Measurements from ENCODE around the gene GLUD1. TPM values are rescaled to one million over a fixed set of nuclear protein-coding genes. Genes with fewer than 3 reads are reported as not detected.
"Not testable (repeated sequence)": the region's sequence is repeated elsewhere in the genome, so short reads cannot be mapped to it uniquely, and the experiment has no call there.

Gene GLUD1
- total RNA-seq, 2 experiments from 2014 or later: 99.5 to 100 TPM

DNA sequence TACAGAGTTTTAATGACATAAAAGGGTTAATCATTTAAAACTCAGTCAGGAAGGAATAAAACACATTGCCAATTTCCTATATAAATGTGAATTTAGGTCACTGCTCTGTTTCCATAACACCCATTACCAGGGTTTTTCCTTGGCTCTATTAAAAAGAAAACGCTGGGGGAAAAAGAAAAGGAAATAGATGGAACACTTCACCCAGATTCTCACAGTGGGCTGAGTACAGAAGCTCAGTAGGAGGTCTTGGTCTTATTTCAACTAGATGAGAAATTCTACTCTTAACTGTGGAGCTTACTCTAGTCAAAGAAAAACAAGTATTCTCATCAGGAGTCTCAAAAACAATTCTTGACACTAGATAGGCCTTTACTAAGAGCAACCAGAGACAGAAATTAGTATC is 36.5 kb downstream of the GLUD1 start:
- ChIA-PET POLR2A (no interaction called here), CTCF (no interaction called here)
- Mint-ChIP-seq H3K4me1 (no peaks in the 10 kb centered on the region), H3K27ac (no peak overlapping the region), H3K4me3 (no peak overlapping the region), H3K36me3 (ENCODE audit: low read depth) (peaks cover 45% of the 10 kb centered on the region), H3K9me3 (no peaks in the 10 kb centered on the region), H3K27me3 (no peaks in the 10 kb centered on the region)
- no peak for DNase-seq

DNA sequence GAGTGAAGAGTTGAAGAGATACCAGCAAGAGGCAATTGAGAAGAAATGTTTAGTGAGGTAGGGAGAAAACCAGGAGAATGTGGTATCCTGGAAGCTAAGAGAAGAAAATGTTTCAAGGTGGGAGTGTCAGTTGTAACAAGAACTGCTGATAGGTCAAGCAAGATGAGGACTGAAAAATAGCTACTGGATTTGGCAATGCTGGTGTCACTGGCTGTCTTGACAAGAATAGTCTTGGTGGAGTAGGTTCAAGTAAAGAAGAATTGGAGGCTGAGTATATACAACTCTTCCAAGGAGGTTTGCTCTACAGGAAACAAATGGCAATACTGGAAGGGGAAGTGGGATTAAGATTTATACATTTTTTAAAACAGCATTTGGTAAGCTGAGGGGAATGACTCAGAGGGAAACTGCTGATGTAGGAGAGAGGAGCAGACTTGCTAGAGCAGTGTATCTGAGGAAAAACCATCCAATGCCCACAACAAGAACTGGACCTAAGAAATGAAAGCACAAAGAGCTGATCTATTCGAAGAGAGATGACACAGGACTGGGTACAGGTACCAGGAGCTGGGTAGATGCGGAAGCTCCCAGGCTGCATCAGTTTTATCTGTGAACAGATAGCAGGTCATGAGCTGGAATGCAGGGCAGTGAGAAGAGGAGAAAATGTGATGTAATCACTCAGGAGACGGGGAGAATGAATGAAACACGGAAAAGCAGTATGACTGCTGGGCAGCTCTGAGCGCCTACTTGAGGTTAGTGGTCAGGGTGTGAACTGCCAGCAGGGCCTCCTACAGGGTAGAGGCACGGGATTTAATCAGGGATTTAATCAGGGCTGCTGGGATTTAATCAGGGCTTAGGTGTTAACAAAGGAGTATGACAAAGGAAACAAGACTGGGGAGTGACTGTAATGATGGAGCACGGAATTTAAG is 40.0 kb downstream of the GLUD1 start:
- ChIA-PET CTCF (interaction anchor here (1.4 to 2.0 kb wide), 4 partner anchors 11 to 31 kb away, joined by 3 to 5 read pairs (median 3); no protein-coding TSS in a partner anchor), POLR2A (no interaction called here)
- H3K4me1 Mint-ChIP-seq: no peaks in the 10 kb centered on the region
- H3K27ac Mint-ChIP-seq: no peak overlapping the region
- H3K4me3 Mint-ChIP-seq: no peak overlapping the region
- no peaks in the 10 kb centered on the region for H3K9me3 Mint-ChIP-seq
- DNase-seq: no peak
- peaks cover 43% of the 10 kb centered on the region for H3K36me3 Mint-ChIP-seq (ENCODE audit: low read depth)
- H3K27me3 Mint-ChIP-seq: no peaks in the 10 kb centered on the region

- H3K4me1 Mint-ChIP-seq: no peaks in the 10 kb centered on the region
- no peak overlapping the region for H3K4me3 Mint-ChIP-seq
- DNase-seq: no peak
- H3K9me3 Mint-ChIP-seq: no peaks in the 10 kb centered on the region
- ChIA-PET CTCF (interaction anchor here (1.3 to 2.0 kb wide), 5 partner anchors 9 to 32 kb away, joined by 3 to 5 read pairs (median 3); no protein-coding TSS in a partner anchor), POLR2A (no interaction called here)
- H3K27ac Mint-ChIP-seq: no peak overlapping the region
- no peaks in the 10 kb centered on the region for H3K27me3 Mint-ChIP-seq
- H3K36me3 Mint-ChIP-seq (ENCODE audit: low read depth): peaks cover 40% of the 10 kb centered on the region
Measured at GRCh38 chr10:87053577-87054181, 41.0 kb downstream of the GLUD1 start.

DNA sequence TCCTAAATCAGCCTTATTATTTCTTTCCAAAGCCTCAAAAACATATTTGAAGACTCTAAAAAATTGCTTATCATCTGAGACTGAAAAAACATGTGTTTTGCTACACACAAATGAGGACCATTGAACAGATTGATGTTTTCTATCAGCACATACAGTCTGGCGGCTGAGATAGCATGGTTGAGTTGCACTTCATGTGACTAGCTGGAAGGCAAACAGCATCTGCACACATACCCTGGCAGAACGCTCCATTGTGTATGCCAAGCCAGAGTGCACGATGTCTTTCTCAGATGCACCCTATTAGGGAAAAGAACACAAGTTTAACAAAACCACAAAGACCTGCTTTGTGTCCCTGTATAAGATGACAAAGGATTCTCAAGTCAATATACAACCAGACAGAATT is 41.5 kb downstream of the GLUD1 start:
- ChIA-PET CTCF (interaction anchor here (1.3 to 2.0 kb wide), 2 partner anchors 8 to 13 kb away, joined by 4 to 5 read pairs; no protein-coding TSS in a partner anchor), POLR2A (no interaction called here)
- H3K4me3 Mint-ChIP-seq: no peak overlapping the region
- H3K27me3 Mint-ChIP-seq: no peaks in the 10 kb centered on the region
- no peaks in the 10 kb centered on the region for H3K4me1 Mint-ChIP-seq
- no peak for DNase-seq
- no peak overlapping the region for H3K27ac Mint-ChIP-seq
- no peaks in the 10 kb centered on the region for H3K9me3 Mint-ChIP-seq
- peaks cover 38% of the 10 kb centered on the region for H3K36me3 Mint-ChIP-seq (ENCODE audit: low read depth)

- no peaks in the 10 kb centered on the region for H3K27me3 Mint-ChIP-seq
- no peak for DNase-seq
- peaks cover 26% of the 10 kb centered on the region for H3K36me3 Mint-ChIP-seq (ENCODE audit: low read depth)
- H3K4me1 Mint-ChIP-seq: no peaks in the 10 kb centered on the region
- no peak overlapping the region for H3K4me3 Mint-ChIP-seq
- ChIA-PET POLR2A (no interaction called here), CTCF (interaction anchor here (1.2 to 1.7 kb wide), 2 partner anchors 8 to 15 kb away, joined by 3 to 4 read pairs; no protein-coding TSS in a partner anchor)
- no peaks in the 10 kb centered on the region for H3K9me3 Mint-ChIP-seq
- peak overlapping the region; percentile 60 for H3K27ac Mint-ChIP-seq
Measured at GRCh38 chr10:87045434-87045938, 49.2 kb downstream of the GLUD1 start.

GRCh38 chr10:87043579-87043978 is 51.1 kb downstream of the GLUD1 start:
- H3K4me3 Mint-ChIP-seq, DNase-seq, CTCF ChIA-PET, H3K27ac Mint-ChIP-seq, H3K9me3 Mint-ChIP-seq, POLR2A ChIA-PET, H3K4me1 Mint-ChIP-seq, H3K27me3 Mint-ChIP-seq: not testable (repeated sequence)
- H3K36me3 Mint-ChIP-seq (ENCODE audit: low read depth): peaks cover 16% of the 10 kb centered on the region

DNA sequence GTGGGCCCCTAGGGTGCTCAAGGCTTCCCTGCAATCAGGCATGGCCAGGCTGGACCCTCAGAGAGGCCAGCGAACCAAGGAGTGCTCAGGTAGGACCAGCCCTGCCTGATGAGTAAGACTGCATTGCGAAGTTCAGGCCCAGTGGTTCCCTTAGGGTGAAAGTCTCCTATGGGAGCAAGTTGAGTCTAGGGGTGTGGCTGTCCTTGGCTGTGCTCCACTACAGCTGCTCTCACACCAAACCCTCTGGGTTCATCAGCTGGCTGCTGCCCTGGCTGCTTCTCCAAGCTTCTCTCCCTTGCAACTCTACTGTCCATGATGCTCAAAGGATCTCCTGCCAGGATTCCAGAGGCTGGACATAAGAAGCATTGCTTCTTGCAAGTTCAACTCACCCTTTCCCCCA is 55.9 kb downstream of the GLUD1 start:
- no peak for DNase-seq
- ChIA-PET POLR2A (no interaction called here), CTCF (no interaction called here)
- Mint-ChIP-seq H3K27me3 (peaks cover 12% of the 10 kb centered on the region), H3K4me3 (no peak overlapping the region), H3K36me3 (ENCODE audit: low read depth) (peaks cover 5% of the 10 kb centered on the region), H3K9me3 (no peaks in the 10 kb centered on the region), H3K4me1 (no peaks in the 10 kb centered on the region), H3K27ac (no peak overlapping the region)

- POLR2A ChIA-PET: no interaction called here
- H3K27ac Mint-ChIP-seq: no peak overlapping the region
- no peaks in the 10 kb centered on the region for H3K9me3 Mint-ChIP-seq
- peaks cover 15% of the 10 kb centered on the region for H3K27me3 Mint-ChIP-seq
- CTCF ChIA-PET: no interaction called here
- H3K4me1 Mint-ChIP-seq: no peaks in the 10 kb centered on the region
- H3K36me3 Mint-ChIP-seq (ENCODE audit: low read depth): peaks cover 5% of the 10 kb centered on the region
- no peak for DNase-seq
- no peak overlapping the region for H3K4me3 Mint-ChIP-seq
Measured at GRCh38 chr10:87038286-87038717, 56.3 kb downstream of the GLUD1 start.

- CTCF ChIA-PET: interaction anchor here (0.7 kb wide), 1 partner anchor 56 kb away, joined by 3 read pairs; no protein-coding TSS in a partner anchor
Measured at GRCh38 chr10:87036623-87037022, 58.0 kb downstream of the GLUD1 start.

DNA sequence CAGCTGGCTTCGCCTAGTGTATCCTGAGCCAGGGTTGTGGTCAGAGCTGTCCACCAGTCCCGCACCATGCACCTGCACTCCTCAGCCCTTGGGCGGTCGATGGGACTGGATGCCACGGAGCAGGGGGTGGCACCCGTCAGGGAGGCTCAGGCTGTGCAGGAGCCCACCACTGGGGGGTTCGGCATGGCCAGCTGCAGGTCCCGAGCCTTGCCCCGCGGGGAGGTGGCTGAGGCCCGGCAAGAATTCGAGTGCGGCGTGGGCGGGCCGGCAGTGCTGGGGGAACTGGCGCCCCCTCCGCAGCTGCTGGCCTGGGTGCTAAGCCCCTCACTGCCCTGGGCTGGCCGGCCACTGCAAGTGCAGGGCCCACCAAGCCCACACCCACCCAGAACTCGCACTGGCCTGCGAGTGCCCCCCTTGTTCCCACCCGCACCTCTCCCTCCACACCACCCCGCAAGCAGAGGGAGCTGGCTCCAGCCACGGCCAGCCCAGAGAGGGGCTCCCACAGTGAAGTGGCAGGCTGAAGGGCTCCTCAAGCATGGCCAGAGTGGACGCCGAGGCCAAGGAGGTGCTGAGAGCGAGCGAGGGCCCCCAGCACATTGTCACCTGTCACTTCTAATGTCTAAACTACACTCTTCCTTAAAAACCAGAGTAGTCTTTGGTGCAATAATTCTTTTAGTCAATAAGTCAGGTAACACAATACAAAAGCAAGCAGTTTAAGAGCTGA is 63.6 kb downstream of the GLUD1 start:
- Mint-ChIP-seq H3K27me3 (peaks cover 23% of the 10 kb centered on the region), H3K27ac (no peak overlapping the region), H3K9me3 (no peaks in the 10 kb centered on the region), H3K4me1 (no peaks in the 10 kb centered on the region), H3K4me3 (no peak overlapping the region), H3K36me3 (ENCODE audit: low read depth) (no peaks in the 10 kb centered on the region)
- DNase-seq: no peak
- POLR2A ChIA-PET: no interaction called here
- CTCF ChIA-PET: interaction anchor here (1.6 kb wide), 1 partner anchor 14 kb away, joined by 3 read pairs; no protein-coding TSS in a partner anchor

More at GRCh38 chr10:87036623-87037022, 58.0 kb downstream of the GLUD1 start:
- H3K36me3 Mint-ChIP-seq (ENCODE audit: low read depth): no peaks in the 10 kb centered on the region
- H3K9me3 Mint-ChIP-seq: no peaks in the 10 kb centered on the region
- POLR2A ChIA-PET: no interaction called here
- no peak for DNase-seq
- H3K27ac Mint-ChIP-seq: no peak overlapping the region
- peaks cover 25% of the 10 kb centered on the region for H3K27me3 Mint-ChIP-seq
- no peaks in the 10 kb centered on the region for H3K4me1 Mint-ChIP-seq
- no peak overlapping the region for H3K4me3 Mint-ChIP-seq

GRCh38 chr10:87030419-87030818 is 64.2 kb downstream of the GLUD1 start:
- POLR2A ChIA-PET; H3K27ac Mint-ChIP-seq; H3K36me3 Mint-ChIP-seq (ENCODE audit: low read depth); DNase-seq; H3K9me3 Mint-ChIP-seq; H3K4me3 Mint-ChIP-seq; H3K4me1 Mint-ChIP-seq: not testable (repeated sequence)
- CTCF ChIA-PET: interaction anchor here (1.6 kb wide), 1 partner anchor 14 kb away, joined by 3 read pairs; no protein-coding TSS in a partner anchor
- peaks cover 23% of the 10 kb centered on the region for H3K27me3 Mint-ChIP-seq

- DNase-seq; H3K36me3 Mint-ChIP-seq (ENCODE audit: low read depth); H3K9me3 Mint-ChIP-seq; H3K27me3 Mint-ChIP-seq; H3K4me1 Mint-ChIP-seq; H3K4me3 Mint-ChIP-seq; CTCF ChIA-PET; POLR2A ChIA-PET: not testable (repeated sequence)
- peak overlapping the region; percentile 69 for H3K27ac Mint-ChIP-seq
Measured at GRCh38 chr10:87026747-87027508, 67.7 kb downstream of the GLUD1 start.

Measured in activated CD4-positive, alpha-beta T cell treated with anti-CD3 and anti-CD28 coated beads, Interleukin-2, amount 10 ng/mL, durations not matched to agents 7 days and 5 days (primary cell).